IMR-90 (cell line): ENCODE measurements around the gene RHBDD2. TPM values are rescaled to one million over a fixed set of nuclear protein-coding genes. Genes with fewer than 3 reads are reported as not detected.

ENCODE experiments used
- ATAC-seq: fragments of 200-7000 bp; cut with Tn5 transposase; 2 replicates; pipeline ENCODE4 v1.9.1; 2020; ENCODE audit warnings: low read depth, mild to moderate bottlenecking, moderate library complexity
- BruUV-seq: library from RNA; stranded (reverse); fragments of 400-500 nt; replicated peaks from 2 replicates; lab custom pipeline; 2021; lab: Mats Ljungman, UMichigan
- CTCF ChIA-PET: fragments of 300-600 bp; formaldehyde crosslinking; extraction: SDS; loops from one replicate; lab custom pipeline; 2021; ENCODE audit warnings: antibody characterized with exemption; lab: Yijun Ruan, JAX
- POLR2A ChIA-PET: fragments of 300-600 bp; sonication (Branson Sonifier 250); formaldehyde crosslinking; loops from one replicate; lab custom pipeline; 2022; ENCODE audit warnings: antibody characterized with exemption; ENCODE audit not compliant: unreplicated experiment; lab: Charles Lee
- DNase-seq: peaks from one replicate; pipeline ENCODE4 v3.0.0; 2013
- H2AFZ ChIP-seq: replicated peaks from 2 replicates; pipeline ENCODE3; 2013; ENCODE audit warnings: low read length, mild to moderate bottlenecking; ENCODE audit not compliant: poor library complexity
- H2AK5ac ChIP-seq: 2 replicates; pipeline ENCODE4 v1.6.1; 2013; ENCODE audit warnings: low read depth, low read length, inconsistent platforms
- H2AK9ac ChIP-seq: replicated peaks from 2 replicates; pipeline ENCODE3; 2013; ENCODE audit warnings: mild to moderate bottlenecking, low read depth, low read length, moderate library complexity; ENCODE audit not compliant: poor library complexity
- H2BK120ac ChIP-seq: 2 replicates; pipeline ENCODE4 v1.6.1; 2013; ENCODE audit warnings: low read depth, low read length, inconsistent platforms
- H2BK15ac ChIP-seq: 3 replicates; pipeline ENCODE4 v1.6.1; 2013; ENCODE audit warnings: low read depth, low read length, inconsistent platforms
- H2BK20ac ChIP-seq: 2 replicates; pipeline ENCODE4 v1.6.1; 2013; ENCODE audit warnings: low read depth, mild to moderate bottlenecking, inconsistent platforms, low read length, moderate library complexity
- H2BK5ac ChIP-seq: 2 replicates; pipeline ENCODE4 v1.6.1; 2013; ENCODE audit warnings: mild to moderate bottlenecking, low read depth, low read length, inconsistent platforms; ENCODE audit not compliant: poor library complexity, severe bottlenecking
- H3K14ac ChIP-seq: replicated peaks from 2 replicates; pipeline ENCODE4 v1.6.1; 2013; ENCODE audit warnings: low read depth, low read length, inconsistent platforms
- H3K18ac ChIP-seq: 2 replicates; pipeline ENCODE4 v1.6.1; 2013; ENCODE audit warnings: low read depth, low read length, control low read depth
- H3K23ac ChIP-seq: 2 replicates; pipeline ENCODE4 v1.6.1; 2013; ENCODE audit warnings: low read depth, low read length, inconsistent platforms
- H3K27ac ChIP-seq: 2 replicates; pipeline ENCODE4 v1.5.1; 2013; ENCODE audit warnings: mild to moderate bottlenecking, control low read depth, low read length; ENCODE audit not compliant: insufficient read depth
- H3K27me3 ChIP-seq: 2 replicates; pipeline ENCODE4 v1.6.1; 2013; ENCODE audit warnings: low read length; ENCODE audit not compliant: control insufficient read depth, insufficient read depth
- H3K36me3 ChIP-seq: 2 replicates; pipeline ENCODE4 v1.6.1; 2013; ENCODE audit warnings: low read length, mixed read lengths; ENCODE audit not compliant: control insufficient read depth, insufficient read depth
- H3K4ac ChIP-seq: 2 replicates; pipeline ENCODE4 v1.6.1; 2013; ENCODE audit warnings: low read depth, low read length, inconsistent platforms
- H3K4me1 ChIP-seq: 2 replicates; pipeline ENCODE4 v1.6.1; 2013; ENCODE audit warnings: low read length, mixed read lengths; ENCODE audit not compliant: control insufficient read depth, insufficient read depth
- H3K4me2 ChIP-seq: 2 replicates; pipeline ENCODE4 v1.6.1; 2013; ENCODE audit warnings: low read depth, mild to moderate bottlenecking, control low read depth, low read length, moderate library complexity
- H3K4me3 ChIP-seq: 2 replicates; pipeline ENCODE4 v1.5.1; 2013; ENCODE audit warnings: low read depth, mild to moderate bottlenecking, control low read depth, low read length, moderate library complexity; ENCODE audit not compliant: insufficient read depth
- H3K56ac ChIP-seq: 2 replicates; pipeline ENCODE4 v1.6.1; 2013; ENCODE audit warnings: low read length, inconsistent platforms; ENCODE audit not compliant: insufficient read depth; ENCODE audit errors: extremely low read depth
- H3K79me1 ChIP-seq, 2 experiments: 2 replicates each; pipeline ENCODE4 v1.6.1; 2013; ENCODE audit warnings: low read length in 2 of 2, inconsistent platforms in 1 of 2, low read depth in 1 of 2
- H3K9ac ChIP-seq: 2 replicates; pipeline ENCODE4 v1.6.1; 2013; ENCODE audit warnings: low read depth, low read length, control low read depth
- H3K9me1 ChIP-seq: 2 replicates; pipeline ENCODE4 v1.6.1; 2013; ENCODE audit warnings: low read length, inconsistent platforms; ENCODE audit not compliant: insufficient read depth
- H3K9me3 ChIP-seq: 2 replicates; pipeline ENCODE4 v1.6.1; 2013; ENCODE audit warnings: low read length; ENCODE audit not compliant: control insufficient read depth, insufficient read depth
- H4K20me1 ChIP-seq: 2 replicates; pipeline ENCODE4 v1.6.1; 2013; ENCODE audit warnings: low read length, inconsistent platforms; ENCODE audit not compliant: insufficient read depth
- H4K5ac ChIP-seq: 2 replicates; pipeline ENCODE4 v1.6.1; 2013; ENCODE audit warnings: mild to moderate bottlenecking, low read depth, low read length, control low read depth
- H4K8ac ChIP-seq, 2 experiments: 2 replicates each; pipeline ENCODE4 v1.6.1; 2013; ENCODE audit warnings: low read depth in 2 of 2, low read length in 2 of 2, control low read depth in 1 of 2, inconsistent platforms in 1 of 2
- H4K91ac ChIP-seq: 2 replicates; pipeline ENCODE4 v1.6.1; 2013; ENCODE audit warnings: low read depth, low read length, inconsistent platforms; ENCODE audit not compliant: insufficient read depth
- BHLHE40 ChIP-seq: fragments of 150-350 bp; IDR thresholded peaks from 2 replicates; pipeline ENCODE4 v1.6.1; 2016; ENCODE audit warnings: mild to moderate bottlenecking, low read depth, low read length
- CEBPB ChIP-seq: IDR thresholded peaks from 2 replicates; pipeline ENCODE4 v1.6.1; 2012; ENCODE audit warnings: low read depth, low read length, improper control_type of control experiment
- CHD1 ChIP-seq: IDR thresholded peaks from 2 replicates; pipeline ENCODE4 v1.6.1; 2012; ENCODE audit warnings: low read depth, low read length, improper control_type of control experiment
- CTCF ChIP-seq: conservative IDR thresholded peaks from 2 replicates; pipeline ENCODE4 v1.5.1; 2012; ENCODE audit warnings: mild to moderate bottlenecking, low read depth, low read length, improper control_type of control experiment
- ELK1 ChIP-seq: fragments of 150-350 bp; IDR thresholded peaks from 2 replicates; pipeline ENCODE4 v1.6.1; 2016; ENCODE audit warnings: low read depth, mild to moderate bottlenecking, low read length, moderate library complexity, borderline replicate concordance
- MAFK ChIP-seq: IDR thresholded peaks from 2 replicates; pipeline ENCODE4 v1.6.1; 2012; ENCODE audit warnings: low read depth, low read length, improper control_type of control experiment
- MAZ ChIP-seq: IDR thresholded peaks from 2 replicates; pipeline ENCODE4 v1.6.1; 2012; ENCODE audit warnings: low read depth, mild to moderate bottlenecking, low read length, improper control_type of control experiment, moderate library complexity, borderline replicate concordance
- MXI1 ChIP-seq: IDR thresholded peaks from 2 replicates; pipeline ENCODE4 v1.6.1; 2012; ENCODE audit warnings: low read depth, mild to moderate bottlenecking, low read length, moderate library complexity, borderline replicate concordance
- NFE2L2 ChIP-seq: fragments of 150-350 bp; IDR thresholded peaks from 2 replicates; pipeline ENCODE4 v1.6.1; 2016; ENCODE audit warnings: low read depth, mild to moderate bottlenecking, low read length
- POLR2A ChIP-seq: IDR thresholded peaks from 2 replicates; pipeline ENCODE4 v1.6.1; 2012; ENCODE audit warnings: mild to moderate bottlenecking, low read depth, low read length
- RCOR1 ChIP-seq: IDR thresholded peaks from 2 replicates; pipeline ENCODE4 v1.6.1; 2012; ENCODE audit warnings: mild to moderate bottlenecking, low read length, improper control_type of control experiment; ENCODE audit not compliant: insufficient replicate concordance
- RFX5 ChIP-seq: IDR thresholded peaks from 2 replicates; pipeline ENCODE4 v1.8.0; 2012; ENCODE audit warnings: low read depth, mild to moderate bottlenecking, low read length, moderate library complexity
- SMC3 ChIP-seq: fragments of 150-350 bp; IDR thresholded peaks from 2 replicates; pipeline ENCODE4 v1.6.1; 2016; ENCODE audit warnings: low read depth, mild to moderate bottlenecking, antibody characterized with exemption, low read length, moderate library complexity
- USF2 ChIP-seq: fragments of 150-350 bp; IDR thresholded peaks from 2 replicates; pipeline ENCODE4 v1.6.1; 2017; ENCODE audit warnings: mild to moderate bottlenecking, antibody characterized with exemption, low read length, low read depth
- WGBS, 2 experiments: methylation state at CpG; one replicate each; pipeline versions ENCODE4 v1.1.5 to v1.1.7; 2013; ENCODE audit warnings: missing lambda C conversion rate in 2 of 2; ENCODE audit not compliant: insufficient read length in 1 of 2; ENCODE audit errors: extremely low coverage in 2 of 2; 5-methylcytosine and 5-hydroxymethylcytosine counted together
- dilution Hi-C: fragments of 300-500 bp; cut with HindIII; formaldehyde crosslinking; loops from one replicate; pipeline ENCODE4 v1.14.3; 2018; ENCODE audit warnings: low sequenced_read_pairs; ENCODE audit not compliant: unreplicated experiment
- in situ Hi-C: fragments of 300-500 bp; cut with MboI; formaldehyde crosslinking; loops from 3 replicates; pipeline ENCODE4 v1.14.3; 2019; ENCODE audit warnings: low sequenced_read_pairs, inconsistent platforms, mixed read lengths
- intact Hi-C: fragments of 100-400 bp; cut with micrococcal nuclease; formaldehyde crosslinking; loops from 2 replicates; pipeline ENCODE4 v1.10.0; 2022
- polyA plus RNA-seq, 3 experiments: library from polyadenylated mRNA; depleted of rRNA; stranded (reverse); fragments of >200 nt; gene quantifications; 2 replicates each; pipeline ENCODE4 v1.2.3, GENCODE V29; 2012; ENCODE audit warnings: low replicate concordance in 1 of 3
- total RNA-seq: library from RNA; depleted of rRNA; stranded (reverse); fragments of >200 nt; gene quantifications from 2 replicates; pipeline ENCODE4 v1.2.3, GENCODE V29; 2012

The RHBDD2 gene
- total and polyA plus RNA-seq, 2 of the 4 experiments (the other 2 are of a cell fraction) = 9.7 to 42.4 TPM

DNA sequence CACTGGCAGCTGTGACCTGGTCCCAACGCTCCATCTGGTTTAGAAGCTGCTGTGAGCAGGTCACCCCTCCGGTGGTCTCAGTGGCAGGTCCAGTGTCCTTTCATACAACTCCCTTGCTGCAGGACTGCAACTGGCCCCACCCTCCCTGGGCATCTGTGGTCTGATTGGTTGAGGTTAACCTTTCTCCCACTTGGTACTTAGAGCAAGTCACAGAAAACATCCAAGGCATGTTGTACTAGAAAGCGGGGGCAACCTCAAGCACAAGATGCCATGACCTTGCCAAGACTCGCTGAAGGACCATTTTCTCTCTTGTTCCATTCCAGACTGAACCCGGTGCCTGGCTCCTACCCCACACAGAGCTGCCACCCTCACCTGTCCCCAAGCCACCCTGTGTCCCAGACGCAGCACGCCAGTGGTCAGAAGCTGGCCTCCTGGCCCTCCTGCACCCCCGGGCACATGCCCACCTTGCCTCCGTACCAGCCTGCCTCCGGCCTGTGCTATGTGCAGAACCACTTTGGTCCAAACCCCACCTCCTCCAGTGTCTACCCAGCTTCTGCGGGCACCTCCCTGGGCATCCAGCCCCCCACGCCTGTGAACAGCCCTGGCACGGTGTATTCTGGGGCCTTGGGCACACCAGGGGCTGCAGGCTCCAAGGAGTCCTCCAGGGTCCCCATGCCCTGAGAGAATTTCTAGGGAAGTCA is 9.0 kb downstream of the RHBDD2 start:
- Histone ChIP-seq H3K4ac (no peak overlapping the region), H3K18ac (no peak overlapping the region), H3K4me3 (no peak overlapping the region), H4K20me1 (peaks cover 5% of the 10 kb centered on the region; the same call in 1 of the 2 replicates), H4K8ac (no peak overlapping the region), H2BK20ac (no peak overlapping the region), H2BK120ac (no peak overlapping the region), H3K79me1 (peaks cover 4 to 21% of the 10 kb centered on the region in 2 experiments; a peak in 1 of 4 replicates), H4K91ac (no peak overlapping the region), H3K23ac (no peak overlapping the region), H3K56ac (no peak overlapping the region), H3K36me3 (peaks cover 44% of the 10 kb centered on the region), H3K4me2 (no peak overlapping the region), H2BK5ac (no peak overlapping the region), H3K9ac (no peak overlapping the region), H2AK5ac (no peak overlapping the region), H3K9me3 (no peaks in the 10 kb centered on the region), H4K5ac (no peak overlapping the region), H3K9me1 (peaks cover 10% of the 10 kb centered on the region), H3K4me1 (peaks cover 4% of the 10 kb centered on the region; the same call in 1 of the 2 replicates), H3K27me3 (no peaks in the 10 kb centered on the region), H3K27ac (no peak overlapping the region), H2AK9ac (no peak overlapping the region), H2BK15ac (no peak overlapping the region), H2AFZ (no peak overlapping the region), H3K14ac (no peak overlapping the region)
- WGBS, 2 experiments = 90% methylated on average over 6 of the region's 13 CpGs; no CpG with 5 or more reads in 1 of the 2 experiments
- DNase-seq (no peak), ATAC-seq (no peak)
- intact Hi-C loops = no loop called here
- in situ Hi-C loops = no loop called here
- POLR2A ChIA-PET = no interaction called here
- TF ChIP-seq CEBPB = no peak
- TF ChIP-seq BHLHE40 = no peak
- no peak for TF ChIP-seq USF2
- no peak for TF ChIP-seq SMC3
- TF ChIP-seq POLR2A = no peak
- no peak for TF ChIP-seq MXI1
- no peak for TF ChIP-seq NFE2L2
- TF ChIP-seq ELK1 = no peak
- no peak for TF ChIP-seq CTCF
- TF ChIP-seq CHD1 = no peak
- TF ChIP-seq MAZ = no peak
- no peak for TF ChIP-seq RFX5
- no peak for TF ChIP-seq MAFK
- no peak for TF ChIP-seq RCOR1
- dilution Hi-C loops = no loop called here
- CTCF ChIA-PET = no interaction called here
- BruUV-seq = no TSS peak
